HG03135 (cell line): ENCODE measurements around the gene ELFN1.
"Not testable (repeated sequence)": the region's sequence is repeated elsewhere in the genome, so short reads cannot be mapped to it uniquely, and the experiment has no call there.

Source experiments
- ATAC-seq: cut with Tn5 transposase; IDR thresholded peaks from one replicate; pipeline ENCODE4 v1.9.1; 2021; ENCODE audit warnings: mild to moderate bottlenecking, moderate library complexity; ENCODE audit not compliant: unreplicated experiment

The ELFN1 gene

DNA sequence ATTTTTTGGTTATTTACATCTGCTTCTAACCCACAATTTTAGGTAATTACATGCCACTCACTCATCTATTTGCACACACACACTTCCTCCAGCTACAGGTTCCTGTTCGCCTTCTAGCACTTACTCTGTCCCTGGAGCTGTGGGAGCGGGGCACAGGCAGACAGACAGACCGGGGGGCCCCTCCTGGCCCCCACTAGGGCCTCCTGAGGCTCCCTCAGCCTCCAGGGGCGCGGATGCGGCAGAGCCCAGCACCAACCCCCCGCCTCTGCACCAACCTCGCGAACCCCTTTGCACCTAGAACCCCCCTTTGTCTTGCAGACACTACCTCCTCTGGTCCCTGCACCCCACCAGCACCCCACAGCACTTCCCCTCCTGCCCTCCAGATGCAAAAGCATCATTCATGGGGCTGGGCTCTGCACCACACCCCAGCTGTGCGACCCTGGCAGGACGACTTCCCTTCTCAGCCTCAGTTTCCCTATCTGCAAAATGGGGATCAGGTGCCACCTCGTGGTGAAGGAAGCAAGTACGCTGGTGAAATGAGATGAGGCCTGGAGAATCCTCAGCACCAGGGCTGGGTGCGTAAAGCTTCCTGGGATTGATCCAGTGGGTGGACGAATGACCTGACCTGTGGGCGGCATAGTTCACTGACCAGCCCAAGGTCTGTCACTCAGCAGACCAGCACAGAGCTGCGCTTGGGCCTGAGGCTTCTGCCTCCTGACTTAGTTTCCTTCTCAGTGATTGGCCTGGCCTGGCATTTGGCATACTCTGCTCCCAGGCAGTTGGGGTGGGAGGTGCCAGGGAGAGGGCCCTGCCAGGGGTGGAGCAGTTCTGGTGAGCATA lies 37.9 kb downstream of the ELFN1 start:
- ATAC-seq: no peak

DNA sequence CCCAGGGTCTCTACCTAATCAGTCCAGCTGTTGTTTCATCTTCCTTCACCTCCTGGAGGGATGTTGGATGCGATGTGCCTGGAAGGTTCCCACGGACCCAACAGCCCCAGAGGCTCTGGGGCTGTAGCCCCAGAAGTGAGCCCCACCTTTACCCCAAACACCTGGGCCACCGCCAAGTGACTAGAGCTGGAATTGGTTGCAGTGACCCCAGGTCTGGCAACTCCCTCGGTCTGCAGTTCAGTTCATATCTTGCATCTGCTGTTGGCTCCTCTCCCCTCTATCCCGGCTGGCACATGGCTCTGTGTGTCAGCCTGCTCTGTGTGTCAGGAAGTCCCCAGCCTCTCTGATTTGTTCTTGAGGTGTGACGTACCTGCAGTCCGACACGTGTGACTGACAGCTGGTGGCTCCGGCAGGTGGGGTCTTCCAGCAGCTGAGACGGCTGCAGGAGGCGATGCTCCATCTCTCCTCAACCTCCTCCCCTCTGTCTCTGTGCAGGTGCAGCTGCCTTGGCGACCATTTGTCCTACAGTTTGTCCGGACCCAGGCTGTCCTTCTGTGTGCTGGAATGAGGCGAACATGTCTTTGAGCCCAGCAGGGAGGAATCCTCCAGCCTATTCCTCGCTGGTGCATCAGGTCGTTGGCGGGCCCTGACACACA lies 38.6 kb downstream of the ELFN1 start:
- ATAC-seq: no peak

DNA sequence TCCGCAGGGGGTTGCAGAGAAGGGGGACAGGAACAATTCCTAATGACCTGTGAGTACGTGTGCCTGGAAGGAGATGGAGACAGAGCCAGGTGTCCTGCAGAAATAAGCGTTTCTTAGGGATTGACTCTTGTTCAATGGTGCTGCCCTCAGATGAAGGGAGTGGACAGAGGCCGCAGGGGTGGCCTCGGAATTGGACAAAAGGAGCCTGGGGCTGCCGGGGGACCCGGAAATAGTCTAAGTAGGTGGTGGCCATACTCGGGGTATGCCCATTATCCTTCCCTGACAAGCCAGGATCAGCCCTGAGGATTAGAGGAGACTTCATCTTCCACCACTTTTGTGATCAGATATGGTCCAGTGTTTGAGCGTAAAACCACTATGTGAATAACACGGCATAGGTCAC lies 39.2 kb downstream of the ELFN1 start:
- ATAC-seq: no peak

DNA sequence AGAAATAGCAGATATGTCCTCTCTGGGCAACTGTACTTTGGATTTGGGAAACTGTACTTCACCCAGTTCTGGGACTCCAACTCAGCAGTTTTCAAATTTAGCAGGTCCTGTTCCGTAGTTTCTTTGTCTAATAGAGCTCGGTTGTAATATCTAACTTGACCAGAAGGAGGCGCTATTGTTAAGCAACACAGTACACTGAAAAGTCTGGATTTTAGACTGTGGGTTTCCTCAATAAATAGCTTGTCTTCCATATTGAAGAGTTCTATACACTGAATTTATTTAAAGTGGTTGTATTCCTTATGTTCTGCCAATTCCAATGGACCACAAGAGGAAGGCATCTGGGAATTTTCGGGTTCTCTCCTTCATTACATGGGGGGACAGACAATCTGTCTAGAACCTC lies 39.8 kb downstream of the ELFN1 start:
- ATAC-seq: no peak

DNA sequence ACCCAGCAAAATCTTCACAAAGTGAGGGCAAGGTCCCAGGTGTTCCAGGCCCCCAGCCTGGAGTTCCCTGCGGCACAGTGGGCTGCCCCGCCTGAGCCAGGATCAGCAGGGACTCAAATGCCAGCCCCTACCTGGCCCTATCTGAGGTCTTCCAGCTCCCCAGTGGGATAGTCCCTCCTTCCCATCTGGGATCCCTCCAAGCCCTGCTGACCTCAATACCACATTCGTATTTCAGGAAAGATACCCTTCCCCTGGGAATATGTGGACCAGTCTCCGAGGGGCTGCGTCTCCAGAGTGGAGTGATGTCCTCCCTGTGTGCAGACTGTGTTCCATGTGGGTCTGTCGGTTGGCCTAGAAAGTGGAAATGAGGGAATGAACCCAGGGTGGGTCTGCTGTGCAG lies 40.9 kb downstream of the ELFN1 start:
- no peak for ATAC-seq

DNA sequence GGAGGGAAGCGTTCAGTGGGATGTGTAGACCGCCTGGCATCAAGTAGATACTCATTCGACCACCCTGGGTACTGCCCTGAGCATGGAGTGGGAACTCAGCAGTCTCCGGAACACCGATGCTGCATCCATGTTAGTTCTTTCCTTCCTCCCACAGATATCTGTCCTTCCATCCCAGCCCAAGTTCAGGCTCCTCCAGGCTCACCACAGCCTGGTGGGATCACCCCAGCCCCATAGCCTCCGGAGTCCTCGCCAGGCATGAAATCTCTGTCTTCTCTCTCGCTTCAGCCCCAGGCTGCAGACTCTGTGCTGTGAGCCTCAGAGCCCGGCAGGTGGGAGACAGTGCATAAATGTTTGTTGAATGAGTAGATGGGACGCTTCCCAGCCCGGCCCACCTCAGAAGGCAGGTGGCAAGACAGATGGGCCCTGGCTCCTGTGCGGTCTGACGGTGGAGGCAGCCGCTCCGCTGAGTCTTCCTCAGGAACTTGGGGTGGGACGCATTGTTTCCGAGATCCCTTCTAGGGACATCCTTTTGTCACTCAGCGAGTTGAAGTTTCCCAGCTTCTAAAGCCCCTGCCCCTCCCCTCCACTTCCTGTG lies 42.9 kb downstream of the ELFN1 start:
- ATAC-seq: no peak

DNA sequence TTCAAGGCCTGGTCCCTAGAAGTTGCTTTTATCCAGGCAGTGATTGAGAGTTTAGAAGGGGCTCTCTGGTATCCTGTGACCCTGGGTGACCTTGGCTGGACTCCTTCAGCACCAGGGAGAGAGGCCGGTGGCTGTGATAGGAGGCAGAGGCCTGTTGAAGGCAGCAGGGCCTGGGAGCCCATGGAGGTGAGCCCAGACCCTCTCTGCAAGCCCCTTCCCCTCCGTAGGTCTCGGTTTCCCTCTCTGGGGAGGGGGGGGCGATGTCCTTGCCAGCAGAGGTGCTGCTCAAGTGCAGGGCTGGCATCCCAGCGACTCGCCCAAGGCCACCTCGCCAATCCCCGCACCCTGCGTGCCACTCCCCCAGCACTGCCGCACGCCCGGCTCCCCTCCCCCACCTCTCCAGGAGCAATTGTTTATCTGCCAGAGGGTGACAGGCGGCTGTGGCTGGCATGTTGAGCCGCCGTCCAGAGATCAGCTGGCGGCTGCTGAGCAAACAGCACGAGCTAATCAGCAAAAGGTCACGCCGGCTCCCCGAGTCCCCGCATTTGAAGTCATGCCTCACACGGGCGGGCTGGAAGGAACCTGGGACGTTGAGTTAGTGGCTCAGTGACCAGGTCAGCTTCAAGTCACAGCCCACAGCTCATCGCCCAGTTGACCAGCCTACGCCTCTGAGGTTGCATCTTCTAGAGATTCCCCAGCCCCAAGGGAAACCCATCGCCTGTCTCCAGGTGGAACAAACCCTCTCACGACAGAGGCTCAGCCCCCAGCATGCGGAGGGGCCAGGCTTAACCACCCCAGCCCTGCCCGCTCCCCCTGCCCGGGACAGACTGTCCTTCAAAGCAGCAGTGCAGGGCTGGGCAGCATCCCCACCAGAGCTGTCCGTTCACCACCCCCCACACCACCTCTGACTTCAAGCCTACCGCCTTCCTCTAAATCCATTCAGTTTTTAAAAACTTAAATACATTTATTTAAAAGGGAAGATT lies 43.7 kb downstream of the ELFN1 start:
- ATAC-seq: no peak

DNA sequence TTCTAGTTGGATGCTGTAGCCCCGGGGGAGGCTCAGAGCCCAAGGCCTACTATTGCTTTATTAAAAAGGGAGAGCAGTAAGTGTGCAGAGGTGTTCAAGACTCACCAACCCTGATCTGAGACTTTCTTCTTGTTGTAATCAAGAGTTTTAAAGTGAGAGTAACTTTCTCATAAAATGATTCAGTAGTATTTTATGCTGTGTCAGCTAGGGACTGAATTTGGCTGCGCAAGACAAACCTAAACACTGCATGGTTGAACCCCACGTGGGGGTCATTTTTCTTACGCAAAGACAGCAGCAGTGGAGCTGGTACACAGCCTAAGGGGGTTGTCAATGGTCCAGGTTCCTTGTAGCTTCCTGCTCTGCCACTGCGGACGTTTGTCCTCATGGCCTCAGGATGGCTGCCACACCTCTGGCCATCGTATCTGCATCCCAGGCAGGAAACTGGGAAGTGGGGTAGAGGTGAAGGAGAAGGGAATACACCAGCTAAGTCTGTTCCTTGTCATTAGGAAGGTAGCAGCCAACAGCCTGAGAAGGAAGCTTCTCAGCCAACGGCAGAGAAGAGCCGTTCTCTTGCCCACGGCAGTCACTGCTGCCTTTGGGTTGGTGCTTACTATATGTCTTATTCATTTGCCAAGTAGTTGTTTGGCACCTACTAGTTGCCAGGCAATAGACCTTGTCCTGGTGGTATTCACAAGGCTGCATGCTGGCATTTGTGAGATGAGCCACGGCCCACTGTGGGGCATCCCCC lies 44.7 kb downstream of the ELFN1 start:
- no peak for ATAC-seq

DNA sequence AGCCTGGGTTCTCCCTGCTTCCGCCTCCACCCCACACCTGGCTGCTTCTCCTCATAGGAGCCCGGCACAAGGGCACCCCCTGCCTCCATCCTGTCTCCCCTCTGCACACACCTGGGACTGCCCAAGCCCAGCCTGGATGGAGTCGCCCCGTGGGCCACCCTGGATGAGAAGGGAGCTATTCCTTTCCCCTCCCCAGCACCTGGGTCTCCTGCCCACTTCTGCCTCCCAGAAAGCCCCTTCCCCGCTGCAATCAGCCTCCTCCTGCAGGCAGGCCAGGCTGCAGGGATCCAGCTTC lies 45.2 kb downstream of the ELFN1 start:
- no peak for ATAC-seq

DNA sequence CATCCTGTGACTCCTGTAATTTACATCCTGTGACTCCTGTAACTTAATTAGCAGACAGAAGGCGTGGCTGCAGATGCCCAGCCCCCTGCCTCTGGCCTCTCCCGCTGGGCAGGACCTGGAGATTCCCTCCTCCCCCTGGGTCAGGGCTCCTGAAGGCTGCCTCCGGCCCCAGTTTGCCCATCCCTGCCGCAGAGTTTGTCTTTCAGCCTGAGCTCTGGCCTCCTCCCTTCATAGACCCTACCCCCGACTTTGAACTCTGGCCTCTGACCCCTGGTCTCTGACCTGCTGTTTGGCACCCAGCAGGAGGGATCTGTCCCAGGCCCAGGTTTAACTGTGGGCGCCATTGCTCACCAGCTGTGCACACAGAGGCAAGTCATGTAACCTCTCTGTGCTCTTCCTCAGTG lies 45.6 kb downstream of the ELFN1 start:
- ATAC-seq: no peak

DNA sequence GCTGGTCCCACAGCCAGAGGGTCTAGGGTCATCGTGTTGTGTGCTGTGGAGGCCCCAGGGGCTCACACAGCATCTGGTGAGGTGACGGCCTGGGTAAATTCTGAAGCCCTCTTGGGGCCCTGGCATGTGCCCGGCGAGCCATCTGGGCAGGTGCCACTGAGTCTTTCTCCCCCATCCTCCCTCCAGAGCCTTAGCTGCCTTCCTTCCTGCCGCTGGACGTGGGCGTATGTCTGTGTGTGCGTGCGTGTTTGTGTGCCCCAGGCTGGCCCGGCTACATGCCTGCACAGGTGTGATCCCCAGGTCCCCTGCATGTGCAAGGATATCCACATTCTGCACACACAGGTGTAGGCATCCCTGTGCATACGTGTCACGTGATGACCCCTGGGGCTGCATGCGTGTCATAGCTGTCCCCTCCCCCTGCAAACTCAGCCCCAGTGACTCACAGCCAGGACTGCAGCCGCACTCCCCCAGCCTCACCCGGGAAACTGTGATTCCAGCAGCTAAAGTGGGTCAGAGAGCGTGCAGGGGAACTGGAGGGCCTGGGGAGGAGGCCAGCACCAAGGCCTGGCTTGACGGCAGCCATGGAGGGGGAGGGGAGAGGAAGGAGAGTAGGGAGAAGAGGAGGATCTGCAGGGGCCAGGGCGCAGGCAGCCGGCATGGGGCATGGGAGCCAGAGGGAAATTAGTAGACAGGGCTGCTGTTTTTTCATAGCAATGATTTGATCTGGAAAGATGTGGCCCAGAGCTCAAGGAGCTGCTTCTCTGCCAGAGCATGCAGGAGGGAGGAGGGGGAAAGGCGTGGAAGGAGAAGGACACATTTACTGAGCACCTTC lies 46.4 kb downstream of the ELFN1 start:
- no peak for ATAC-seq

DNA sequence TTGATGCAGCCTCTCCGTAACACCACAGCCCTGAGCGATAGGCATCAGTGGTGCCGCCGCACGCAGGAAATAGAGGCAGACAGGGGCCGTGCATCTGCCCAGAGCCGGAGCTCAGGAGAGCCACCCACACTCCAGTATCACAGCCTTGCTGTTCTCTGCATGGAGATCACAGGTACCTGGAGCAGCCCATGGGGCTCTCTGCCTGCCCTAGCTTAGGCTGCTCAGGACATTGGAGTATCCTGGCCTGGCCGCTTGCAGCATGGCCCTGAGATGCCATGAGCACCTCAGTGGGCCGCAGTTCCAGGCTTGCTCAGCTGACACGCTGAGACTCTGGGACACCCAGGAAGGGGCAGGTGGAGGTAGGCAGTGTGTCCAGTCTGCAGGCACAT lies 47.0 kb downstream of the ELFN1 start:
- ATAC-seq: no peak

DNA sequence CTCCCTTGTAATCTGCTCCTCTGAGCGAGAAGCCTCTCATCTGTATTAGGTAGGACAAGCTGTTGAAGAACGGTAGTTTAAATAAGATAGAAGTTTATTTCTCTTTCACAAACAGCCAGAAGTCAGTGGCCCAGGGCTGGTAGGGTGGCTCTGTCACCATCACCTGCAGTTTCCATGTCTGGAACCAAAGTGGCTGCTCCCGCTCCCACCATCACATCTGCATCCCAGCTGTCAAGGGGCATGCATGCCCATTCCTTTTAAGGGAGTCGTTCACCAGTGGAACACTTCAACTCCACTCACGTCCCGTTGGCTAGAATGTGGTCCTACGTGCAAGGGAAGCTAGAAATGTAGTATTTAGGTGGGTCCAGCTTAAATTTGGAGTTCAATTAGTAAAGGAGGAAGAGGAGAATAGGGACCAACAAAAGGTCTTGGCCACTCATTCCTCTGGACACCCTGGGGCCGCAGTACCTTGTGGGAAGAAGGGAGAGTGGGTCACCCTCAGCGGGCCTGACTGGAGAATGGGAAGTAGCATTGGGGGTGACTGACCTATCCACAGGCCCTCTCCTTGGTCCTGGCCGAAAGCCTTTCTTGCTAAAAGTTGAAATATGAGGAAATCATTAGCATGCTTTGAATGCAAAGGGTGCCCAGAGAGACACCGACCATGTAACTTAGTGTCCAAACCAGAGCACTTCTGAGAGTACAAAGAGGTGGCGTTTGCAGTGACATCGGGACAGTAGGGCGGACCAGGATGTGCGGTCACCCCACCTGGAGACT lies 48.0 kb downstream of the ELFN1 start:
- no peak for ATAC-seq

DNA sequence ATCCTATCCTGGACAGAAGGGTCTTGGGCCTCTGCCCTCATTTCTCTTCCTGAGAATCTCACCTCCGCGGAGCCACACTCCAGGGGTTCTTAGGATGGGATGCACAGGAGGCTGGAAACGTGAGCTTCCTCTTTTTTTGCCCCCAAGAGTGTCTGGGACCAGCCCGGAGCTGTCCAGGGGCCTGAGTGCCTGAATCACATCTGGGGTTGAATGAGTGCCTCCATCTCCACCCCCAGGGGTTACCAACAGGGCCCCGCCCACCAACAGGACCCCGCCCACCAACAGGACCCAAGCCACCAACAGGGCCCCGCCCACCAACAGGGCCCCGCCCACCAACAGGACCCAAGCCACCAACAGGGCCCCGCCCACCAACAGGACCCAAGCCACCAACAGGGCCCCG lies 48.8 kb downstream of the ELFN1 start:
- not testable (repeated sequence) for ATAC-seq

DNA sequence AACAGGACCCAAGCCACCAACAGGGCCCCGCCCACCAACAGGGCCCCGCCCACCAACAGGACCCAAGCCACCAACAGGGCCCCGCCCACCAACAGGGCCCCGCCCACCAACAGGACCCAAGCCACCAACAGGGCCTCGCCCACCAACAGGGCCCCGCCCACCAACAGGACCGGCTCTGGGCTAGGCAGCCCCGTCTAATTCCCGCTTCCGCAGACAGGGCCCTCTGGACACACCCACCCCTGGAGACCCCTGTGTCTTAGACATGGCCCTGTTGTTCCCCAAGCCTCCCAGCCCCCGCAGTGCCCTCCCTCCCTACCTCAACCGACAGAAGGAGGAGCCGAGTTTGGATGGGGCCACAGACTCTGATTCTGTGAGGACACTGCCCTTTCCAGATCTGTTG lies 49.2 kb downstream of the ELFN1 start:
- not testable (repeated sequence) for ATAC-seq

DNA sequence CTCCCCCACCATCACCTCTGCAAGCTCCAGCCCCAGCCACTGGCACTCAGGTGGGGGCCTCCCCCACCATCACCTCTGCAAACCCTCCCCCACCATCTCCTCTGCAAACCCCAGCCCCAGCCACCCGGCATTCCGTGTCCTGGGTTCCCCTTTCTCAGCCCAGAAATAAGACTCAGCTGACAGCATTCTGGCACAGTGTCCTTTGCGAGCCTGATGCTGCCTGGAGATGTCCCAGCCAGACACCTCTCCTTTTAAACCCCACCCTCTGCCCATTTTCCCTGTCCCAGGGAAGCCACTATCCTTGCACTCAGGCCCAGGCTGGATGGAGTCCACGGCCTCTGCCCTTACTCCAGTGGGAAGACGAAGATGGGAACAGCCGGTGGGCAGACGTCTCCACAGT lies 49.8 kb downstream of the ELFN1 start:
- no peak for ATAC-seq

DNA sequence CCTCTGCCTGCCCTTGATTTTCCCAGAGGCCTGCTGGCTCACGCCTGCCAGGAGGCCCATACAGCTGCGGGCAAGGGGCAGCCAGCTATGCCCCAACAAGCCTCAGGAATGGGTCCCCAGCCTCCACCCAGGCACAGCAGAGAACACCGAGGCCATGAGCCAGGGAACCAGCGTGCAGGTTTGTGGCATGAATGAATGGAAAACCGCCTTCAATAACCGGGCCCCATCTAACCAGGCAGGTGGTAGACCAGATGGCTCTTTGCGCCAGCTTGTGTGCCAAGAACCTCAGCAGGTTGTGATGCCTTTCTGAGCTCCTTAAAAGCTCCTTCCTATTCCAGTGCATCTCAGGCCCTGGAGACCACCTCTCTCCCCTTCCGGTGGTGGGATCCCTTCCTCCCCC lies 50.2 kb downstream of the ELFN1 start:
- ATAC-seq: no peak

DNA sequence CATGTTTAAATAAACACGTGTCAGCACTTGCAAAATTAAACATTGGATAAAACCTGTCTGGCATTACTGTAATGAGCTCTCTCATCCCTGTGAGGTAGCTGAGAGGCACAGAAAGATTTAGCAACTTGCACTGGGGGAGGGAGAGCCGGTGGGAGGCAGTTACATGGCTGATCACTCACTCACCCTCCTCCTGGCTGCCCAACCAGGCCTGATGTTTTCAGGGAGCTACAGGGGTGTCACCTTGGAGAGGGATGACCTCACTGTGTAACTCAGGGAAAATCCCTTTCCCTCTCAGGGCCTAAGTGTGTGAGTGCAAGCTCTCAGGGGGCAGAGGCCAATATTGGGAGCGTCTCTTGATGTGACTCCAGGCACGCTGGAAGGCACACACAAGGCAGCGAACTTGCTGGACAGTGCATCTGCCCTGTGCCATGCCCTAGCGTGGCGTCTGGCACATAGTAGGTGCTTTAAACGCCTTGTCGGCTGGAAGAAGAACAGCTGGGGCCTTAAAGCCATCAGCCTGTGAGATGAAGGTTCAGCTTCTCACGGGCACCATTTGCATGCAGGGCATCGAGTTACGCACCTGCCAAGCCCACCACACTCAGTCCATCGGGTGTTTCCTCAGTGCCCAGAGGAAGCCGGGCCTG lies 51.1 kb downstream of the ELFN1 start:
- ATAC-seq: no peak
